ENCODE results near the gene RECK.
"Not testable (repeated sequence)": the region's sequence is repeated elsewhere in the genome, so short reads cannot be mapped to it uniquely, and the experiment has no call there.

RECK gene

DNA sequence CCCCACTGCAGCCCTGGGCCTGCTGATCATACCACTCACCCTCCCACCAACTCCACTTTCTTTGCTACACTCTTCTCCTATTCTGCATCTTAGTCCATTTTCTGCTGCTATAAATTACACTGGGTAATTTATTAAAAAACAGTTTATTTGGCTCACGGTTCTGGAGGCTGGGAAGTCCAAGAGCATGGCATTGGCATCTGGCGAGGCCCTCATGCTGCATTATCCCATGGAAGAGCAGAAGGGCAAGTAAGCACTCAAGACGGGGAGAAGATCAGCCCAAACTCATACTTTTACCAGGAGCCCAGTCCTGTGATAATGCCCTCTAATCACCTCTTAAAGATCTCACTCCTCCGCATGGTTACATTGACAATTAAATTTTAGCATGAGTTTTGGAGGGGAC, 109.3 kb downstream of the RECK start:
- Mint-ChIP-seq H3K4me3 (no peak overlapping the region), H3K9me3 (peaks cover 4% of the 10 kb centered on the region), H3K4me1 (peaks cover 92% of the 10 kb centered on the region), H3K36me3 (peaks cover 6% of the 10 kb centered on the region), H3K27ac (no peak overlapping the region)
- DNase-seq (ENCODE audit: low spot score in 2 of 2) (no peak), ATAC-seq (no peak)

DNA sequence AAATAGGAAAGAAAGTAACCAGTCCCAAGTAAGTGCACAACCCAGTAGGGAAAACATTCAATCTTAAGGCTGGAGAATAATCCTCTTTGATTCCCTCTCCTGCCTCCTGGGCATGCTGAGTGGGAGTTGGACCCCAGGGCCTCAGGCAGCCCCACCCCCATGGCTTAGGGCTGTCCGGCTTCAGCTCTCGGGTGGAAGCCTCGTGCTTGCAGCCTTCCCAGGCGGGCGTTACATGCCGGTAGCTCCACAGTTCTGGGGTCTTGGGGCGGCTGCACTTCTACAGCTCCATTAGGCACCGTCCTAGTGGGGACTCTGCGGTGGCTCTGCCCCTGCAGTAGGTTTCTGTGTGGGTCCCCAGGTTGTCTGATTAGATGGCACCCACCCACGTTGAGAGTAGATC, 109.9 kb downstream of the RECK start:
- H3K9me3 Mint-ChIP-seq = peaks cover 4% of the 10 kb centered on the region
- no peak for ATAC-seq
- H3K4me3 Mint-ChIP-seq = no peak overlapping the region
- no peak overlapping the region for H3K27ac Mint-ChIP-seq
- peaks cover 92% of the 10 kb centered on the region for H3K4me1 Mint-ChIP-seq
- no peak for DNase-seq (ENCODE audit: low spot score in 2 of 2)
- H3K36me3 Mint-ChIP-seq = peaks cover 7% of the 10 kb centered on the region

GRCh38 chr9:36147441-36148175, 110.9 kb downstream of the RECK start:
- no peak overlapping the region for H3K27ac Mint-ChIP-seq
- H3K9me3 Mint-ChIP-seq = peaks cover 4% of the 10 kb centered on the region
- H3K4me3 Mint-ChIP-seq = peak overlapping the region; percentile 39
- peaks cover 89% of the 10 kb centered on the region for H3K4me1 Mint-ChIP-seq
- ATAC-seq (no peak), DNase-seq (ENCODE audit: low spot score in 2 of 2) (no peak)
- H3K36me3 Mint-ChIP-seq = peaks cover 15% of the 10 kb centered on the region

DNA sequence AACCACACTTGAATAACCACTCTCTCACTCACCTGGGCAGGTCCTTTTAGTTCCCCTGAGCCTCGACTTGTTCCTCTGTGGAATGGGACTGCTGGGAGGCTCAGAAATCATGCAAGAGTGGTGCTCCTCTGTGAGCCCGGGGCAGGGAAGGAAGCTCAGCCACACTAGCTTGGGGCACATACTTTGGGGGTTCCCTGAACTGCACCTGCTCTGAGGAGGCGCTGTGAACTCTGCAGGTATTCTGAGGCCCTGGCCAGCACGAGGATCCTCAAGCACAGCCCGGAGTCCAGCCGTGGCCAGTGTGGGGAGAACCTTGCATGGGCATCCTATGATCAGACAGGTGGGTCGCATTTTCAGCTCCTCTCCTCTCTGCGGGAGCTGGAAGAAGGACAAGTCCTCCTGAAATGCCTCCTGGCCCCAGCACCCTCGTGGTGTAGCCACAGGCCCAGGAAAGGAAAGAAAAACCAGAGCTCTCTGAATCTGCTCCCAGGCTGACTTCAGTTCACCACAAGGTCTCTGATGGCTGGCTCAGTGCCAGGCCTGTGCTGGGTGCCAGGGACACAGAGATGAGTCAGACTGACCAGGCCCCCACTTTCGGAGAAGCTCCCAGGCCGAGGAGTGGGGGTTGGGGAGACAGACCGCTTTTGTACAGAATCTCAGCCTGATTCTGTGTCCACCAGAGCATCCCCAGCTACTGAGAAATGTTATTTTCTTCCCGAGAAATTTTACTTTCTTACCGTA, 111.8 kb downstream of the RECK start:
- H3K36me3 Mint-ChIP-seq = peaks cover 19% of the 10 kb centered on the region
- peaks cover 87% of the 10 kb centered on the region for H3K4me1 Mint-ChIP-seq
- DNase-seq (ENCODE audit: low spot score in 2 of 2) (peak; percentile 72 to 91), ATAC-seq (peak; percentile 72)
- H3K4me3 Mint-ChIP-seq = peak overlapping the region; percentile 39
- H3K27ac Mint-ChIP-seq = no peak overlapping the region
- peaks cover 4% of the 10 kb centered on the region for H3K9me3 Mint-ChIP-seq

- no peak for DNase-seq (ENCODE audit: low spot score in 2 of 2)
- Mint-ChIP-seq H3K4me3 (peak overlapping the region; percentile 39), H3K9me3 (peaks cover 4% of the 10 kb centered on the region), H3K27ac (no peak overlapping the region), H3K36me3 (peaks cover 22% of the 10 kb centered on the region), H3K4me1 (peaks cover 87% of the 10 kb centered on the region)
- ATAC-seq = no peak
Observed at GRCh38 chr9:36149197-36149596, 112.5 kb downstream of the RECK start.

- Mint-ChIP-seq H3K36me3 (peaks cover 37% of the 10 kb centered on the region), H3K27ac (peak overlapping the region; percentile 95), H3K4me1 (peaks cover 79% of the 10 kb centered on the region), H3K9me3 (no peaks in the 10 kb centered on the region), H3K4me3 (peak overlapping the region; percentile 75)
- DNase-seq (ENCODE audit: low spot score in 2 of 2) (no peak), ATAC-seq (no peak)
Observed at GRCh38 chr9:36150574-36151315, 114.0 kb downstream of the RECK start.

- peaks cover 74% of the 10 kb centered on the region for H3K4me1 Mint-ChIP-seq
- H3K9me3 Mint-ChIP-seq = no peaks in the 10 kb centered on the region
- H3K36me3 Mint-ChIP-seq = peaks cover 46% of the 10 kb centered on the region
- peak overlapping the region; percentile 75 for H3K4me3 Mint-ChIP-seq
- peak; percentile 64 to 93 for DNase-seq (ENCODE audit: low spot score in 2 of 2)
- ATAC-seq = peak; percentile 93
- H3K27ac Mint-ChIP-seq = peak overlapping the region; percentile 95
Observed at GRCh38 chr9:36151316-36152210, 114.8 kb downstream of the RECK start.

GRCh38 chr9:36152741-36153438, 116.2 kb downstream of the RECK start:
- Mint-ChIP-seq H3K4me3 (peak overlapping the region; percentile 10), H3K36me3 (peaks cover 41% of the 10 kb centered on the region), H3K27ac (peak overlapping the region; percentile 30), H3K9me3 (no peaks in the 10 kb centered on the region), H3K4me1 (peaks cover 62% of the 10 kb centered on the region)
- ATAC-seq (no peak), DNase-seq (ENCODE audit: low spot score in 2 of 2) (no peak)

DNA sequence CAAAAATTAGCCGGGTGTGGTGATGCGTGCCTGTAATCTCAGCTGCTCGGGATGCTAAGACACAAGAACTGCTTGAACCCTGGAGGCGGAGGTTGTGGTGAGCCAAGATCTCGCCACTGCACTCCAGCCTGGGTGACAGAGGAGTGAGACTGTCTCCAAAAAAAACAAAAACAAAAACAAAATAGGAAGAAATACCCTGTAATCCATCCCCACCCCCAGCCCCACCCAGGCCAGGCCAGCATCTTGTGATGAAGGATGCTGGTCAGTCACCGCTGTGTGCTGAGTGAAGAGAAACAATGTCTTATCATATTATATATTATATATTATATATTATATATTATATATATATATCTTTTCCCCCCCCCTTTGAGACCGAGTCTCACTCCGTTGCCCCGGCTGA, 117.0 kb downstream of the RECK start:
- H3K36me3 Mint-ChIP-seq = peaks cover 41% of the 10 kb centered on the region
- ATAC-seq = no peak
- peaks cover 58% of the 10 kb centered on the region for H3K4me1 Mint-ChIP-seq
- H3K27ac Mint-ChIP-seq = peak overlapping the region; percentile 30
- peak overlapping the region; percentile 10 for H3K4me3 Mint-ChIP-seq
- no peaks in the 10 kb centered on the region for H3K9me3 Mint-ChIP-seq
- no peak for DNase-seq (ENCODE audit: low spot score in 2 of 2)

DNA sequence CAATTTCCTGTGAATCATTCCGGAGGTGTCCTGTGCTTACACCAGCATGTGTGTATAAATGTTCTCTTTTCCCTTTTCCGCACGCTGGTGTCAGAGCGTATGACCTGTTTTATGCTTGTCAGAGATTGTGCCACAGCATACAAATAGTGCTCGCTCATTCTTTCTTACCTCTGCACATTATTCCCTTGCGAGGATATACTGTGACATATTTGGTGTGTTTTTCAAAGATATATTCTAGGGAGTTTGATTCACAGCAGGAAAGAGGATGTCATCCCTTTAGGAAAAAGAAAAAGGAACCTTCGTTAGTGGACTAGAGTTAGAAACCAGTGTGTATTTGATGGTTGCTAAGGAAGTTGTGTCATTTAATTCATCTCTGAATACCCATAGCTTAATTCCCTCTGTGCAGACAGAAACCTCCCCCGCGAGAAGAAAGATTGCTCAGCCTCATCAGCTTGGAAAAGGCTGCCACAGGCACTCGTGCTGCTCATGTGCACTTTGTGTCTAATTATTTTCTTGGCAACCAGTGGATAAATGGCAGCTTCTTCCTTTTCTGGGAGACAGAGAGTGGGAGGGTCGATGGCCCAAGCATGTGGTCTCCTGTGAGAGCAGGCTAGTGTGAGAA, 117.7 kb downstream of the RECK start:
- H3K36me3 Mint-ChIP-seq = peaks cover 41% of the 10 kb centered on the region
- H3K27ac Mint-ChIP-seq = peak overlapping the region; percentile 30
- no peaks in the 10 kb centered on the region for H3K9me3 Mint-ChIP-seq
- H3K4me1 Mint-ChIP-seq = peaks cover 54% of the 10 kb centered on the region
- H3K4me3 Mint-ChIP-seq = peak overlapping the region; percentile 10
- ATAC-seq (peak; percentile 44), DNase-seq (ENCODE audit: low spot score in 2 of 2) (no peak)

DNA sequence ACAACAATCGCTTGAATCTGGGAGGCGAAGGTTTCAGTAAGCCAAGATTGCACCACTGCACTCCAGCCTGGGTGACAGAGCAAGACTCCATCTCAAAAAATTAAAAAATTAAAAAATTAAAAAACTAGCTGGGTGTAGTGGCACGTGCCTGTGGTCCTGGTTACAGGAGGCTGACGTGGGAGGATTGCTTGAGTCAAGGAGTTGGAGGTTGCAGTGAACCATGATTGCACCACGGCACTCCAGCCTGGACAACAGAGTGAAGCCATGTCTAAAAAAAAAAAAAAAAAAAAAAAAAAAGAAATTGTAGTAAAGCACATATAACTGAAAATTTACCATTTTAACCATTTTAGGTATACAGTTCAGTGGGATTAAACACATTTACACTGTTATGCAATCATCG, 119.4 kb downstream of the RECK start:
- DNase-seq (ENCODE audit: low spot score in 2 of 2) = no peak
- no peak for ATAC-seq
- H3K27ac Mint-ChIP-seq = no peak overlapping the region
- no peaks in the 10 kb centered on the region for H3K9me3 Mint-ChIP-seq
- no peak overlapping the region for H3K4me3 Mint-ChIP-seq
- peaks cover 40% of the 10 kb centered on the region for H3K4me1 Mint-ChIP-seq
- peaks cover 48% of the 10 kb centered on the region for H3K36me3 Mint-ChIP-seq

DNA sequence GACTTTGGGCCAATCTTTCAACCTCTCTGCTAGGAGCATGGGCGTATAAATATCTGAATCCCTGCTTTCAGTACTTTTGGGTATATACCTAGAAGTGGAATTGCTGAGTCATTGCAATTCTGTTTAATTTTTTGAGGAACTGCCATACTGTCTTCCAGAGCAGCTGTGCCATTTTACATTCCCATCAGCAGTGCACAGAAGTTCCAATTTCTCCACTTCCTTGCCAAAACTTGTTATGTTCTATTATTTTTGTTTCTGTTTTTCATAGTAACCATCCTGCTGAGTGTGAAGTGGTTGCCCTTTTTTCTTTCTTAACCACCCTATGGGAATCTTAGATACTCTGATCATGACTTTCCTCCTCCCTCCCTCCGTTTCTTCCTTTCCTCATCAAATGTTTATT, 121.4 kb downstream of the RECK start:
- Mint-ChIP-seq H3K36me3 (peaks cover 47% of the 10 kb centered on the region), H3K27ac (no peak overlapping the region), H3K9me3 (no peaks in the 10 kb centered on the region), H3K4me3 (no peak overlapping the region), H3K4me1 (peaks cover 31% of the 10 kb centered on the region)
- no peak for DNase-seq (ENCODE audit: low spot score in 2 of 2)
- no peak for ATAC-seq

GRCh38 chr9:36158917-36159316, 122.2 kb downstream of the RECK start:
- Mint-ChIP-seq H3K4me1 (peaks cover 23% of the 10 kb centered on the region), H3K36me3 (peaks cover 43% of the 10 kb centered on the region), H3K27ac (no peak overlapping the region), H3K4me3 (no peak overlapping the region), H3K9me3 (no peaks in the 10 kb centered on the region)
- ATAC-seq (no peak), DNase-seq (ENCODE audit: low spot score in 2 of 2) (no peak)

GRCh38 chr9:36159509-36159908, 122.8 kb downstream of the RECK start:
- H3K36me3 Mint-ChIP-seq = peaks cover 42% of the 10 kb centered on the region
- not testable (repeated sequence) for DNase-seq (ENCODE audit: low spot score in 2 of 2)

More at GRCh38 chr9:36159509-36159908, 122.8 kb downstream of the RECK start:
- not testable (repeated sequence) for ATAC-seq, H3K27ac Mint-ChIP-seq, H3K4me3 Mint-ChIP-seq, H3K9me3 Mint-ChIP-seq
- H3K4me1 Mint-ChIP-seq = peaks cover 17% of the 10 kb centered on the region

Measured in stimulated activated effector memory CD8-positive, alpha-beta T cell treated with anti-CD3 and anti-CD28 coated beads, Interleukin-12 subunit alpha, Interleukin-12 subunit beta, amount 100 ng/mL, for 72 hours (primary cell).